Stromal cell of bone marrow (primary cell): Measurements from ENCODE around the gene IL4R.
"Not testable (repeated sequence)": the region's sequence is repeated elsewhere in the genome, so short reads cannot be mapped to it uniquely, and the experiment has no call there.

Source experiments
- DNase-seq: peaks from one replicate; pipeline ENCODE4 v3.0.0-alpha.2; 2012; ENCODE audit warnings: low read depth

The IL4R gene

DNA sequence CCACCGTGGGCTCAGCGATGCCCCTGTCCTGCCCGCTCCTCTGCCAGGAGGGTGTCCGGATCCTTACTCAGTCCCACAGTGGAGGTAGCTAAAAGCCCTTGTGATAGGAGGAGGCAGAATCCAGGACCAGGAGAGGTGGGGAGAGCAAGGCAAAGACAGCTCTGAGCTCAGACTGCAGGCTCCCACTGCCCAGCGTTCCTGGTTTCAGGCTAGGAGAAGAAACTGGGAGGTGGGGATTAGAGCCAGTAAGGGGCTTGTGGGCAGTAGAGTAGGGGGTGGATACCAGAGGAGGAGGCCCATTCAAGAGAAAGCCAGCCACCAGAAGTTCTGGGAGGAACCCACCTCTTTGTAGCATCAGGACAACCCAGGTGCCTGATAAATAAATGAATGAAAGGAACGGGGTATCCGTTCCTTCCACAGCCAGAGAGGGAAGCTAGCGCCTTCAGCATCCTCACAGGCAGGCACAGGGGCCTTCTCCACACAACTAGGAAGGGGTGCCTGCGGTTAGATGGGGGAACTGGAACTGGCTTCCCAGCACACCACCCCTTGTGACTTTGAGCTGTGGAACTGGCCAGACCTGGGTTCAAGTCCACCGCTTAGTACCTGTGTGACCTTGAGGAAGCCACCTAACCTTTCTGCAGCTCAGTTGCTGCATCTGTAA, 90.5 kb downstream of the IL4R start:
- DNase-seq, result no peak

- no peak for DNase-seq
Measured at GRCh38 chr16:27405546-27406451, 92.0 kb downstream of the IL4R start.

DNA sequence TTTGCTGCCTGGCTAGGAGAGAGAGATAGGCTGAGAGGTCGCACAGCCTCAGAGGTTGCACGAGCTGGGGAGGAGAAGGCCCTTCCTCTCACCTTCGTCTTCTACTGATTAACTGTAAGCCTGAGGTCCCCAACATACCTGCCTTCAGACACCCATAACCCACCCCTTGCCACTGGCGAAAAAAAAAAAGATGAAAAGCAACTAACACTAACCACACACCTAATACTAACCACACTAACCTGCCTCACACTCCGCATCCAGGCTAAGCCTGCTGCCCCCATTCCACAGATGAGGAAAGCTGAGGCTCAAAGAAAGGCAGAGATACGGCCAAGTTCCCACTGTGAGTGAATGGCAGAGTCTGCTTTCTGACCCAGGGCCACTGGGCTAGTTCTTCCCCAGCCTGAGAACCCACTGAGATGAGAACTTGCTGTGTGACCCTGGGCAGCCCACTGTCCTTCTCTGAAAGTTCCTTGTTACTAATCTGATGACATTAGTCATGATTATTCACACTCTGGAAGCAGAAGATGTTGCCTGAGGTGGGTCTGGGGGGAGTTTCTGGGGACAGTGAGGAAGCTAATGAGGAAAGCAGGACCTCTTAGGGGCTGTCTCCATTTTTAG, 92.8 kb downstream of the IL4R start:
- DNase-seq, result no peak

GRCh38 chr16:27407133-27407532, 93.4 kb downstream of the IL4R start:
- no peak for DNase-seq

DNA sequence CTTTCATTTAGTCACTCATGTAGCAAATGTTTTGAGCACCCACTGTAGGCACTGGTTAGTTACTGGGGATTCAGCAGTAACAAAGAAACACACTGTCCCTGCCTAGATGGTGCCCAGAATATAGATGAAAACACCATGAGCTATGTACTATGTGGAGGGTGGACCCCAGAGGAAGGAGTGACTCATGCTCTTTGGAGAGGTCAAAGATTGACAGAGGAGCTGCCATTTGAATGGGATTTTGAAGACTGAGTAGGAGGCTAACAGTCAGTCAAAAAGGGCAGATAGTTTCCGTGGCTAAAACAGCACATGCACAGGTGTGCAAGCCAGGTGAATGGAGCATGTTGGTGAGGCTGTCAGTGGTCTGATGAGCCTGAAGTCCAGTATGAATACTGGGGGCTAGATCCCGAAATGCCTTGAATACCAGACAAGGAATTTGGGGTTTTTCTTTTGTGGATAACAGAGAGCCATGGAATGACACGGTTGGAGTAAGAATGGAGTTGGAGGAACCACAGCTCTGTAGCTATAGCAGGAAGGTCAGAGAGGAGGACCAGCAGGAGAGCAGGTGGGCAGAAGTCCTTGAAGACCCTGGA, 94.3 kb downstream of the IL4R start:
- peak; percentile 79 for DNase-seq

GRCh38 chr16:27408602-27409031, 94.8 kb downstream of the IL4R start:
- DNase-seq, result no peak

GRCh38 chr16:27409958-27410357, 96.2 kb downstream of the IL4R start:
- not testable (repeated sequence) for DNase-seq

DNA sequence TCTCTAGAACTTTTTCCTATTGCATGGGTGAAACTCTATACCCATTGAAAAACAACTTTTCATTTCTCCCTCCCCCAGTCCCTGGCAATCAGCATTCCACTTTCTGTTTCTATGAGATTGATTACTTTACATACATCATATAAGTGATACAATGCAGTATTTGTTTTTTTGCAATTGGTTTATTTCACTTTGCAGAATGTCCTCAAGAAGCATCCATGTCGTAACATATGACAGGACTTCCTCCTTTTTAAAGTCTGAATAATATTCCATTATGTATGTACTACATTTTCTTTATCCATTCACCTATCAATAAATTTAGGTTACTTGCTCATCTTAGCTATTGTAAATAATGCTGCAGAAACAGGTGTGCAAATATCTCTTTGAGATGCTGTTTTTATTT, 97.0 kb downstream of the IL4R start:
- DNase-seq, result no peak

GRCh38 chr16:27413956-27414355, 100.2 kb downstream of the IL4R start:
- no peak for DNase-seq
